ENCODE results near the gene TTLL10.

Gene TTLL10

DNA sequence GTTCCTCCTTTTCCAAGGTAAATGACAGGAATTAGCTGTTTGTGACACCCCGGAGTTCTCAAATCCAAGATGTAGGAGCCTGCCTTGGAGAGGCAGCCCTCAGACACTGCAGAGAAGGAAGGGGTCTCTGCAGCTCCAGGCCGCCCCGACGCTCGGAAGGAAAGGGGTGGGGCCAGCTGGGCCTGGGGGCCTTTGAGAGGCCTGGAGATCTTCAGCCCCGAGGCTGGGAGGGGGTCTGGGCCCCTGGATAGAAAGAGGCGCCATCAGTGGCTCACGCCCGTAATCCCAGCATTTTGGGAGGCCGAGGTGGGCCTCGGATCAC is 33.9 kb downstream of the TTLL10 start:
- no peak for DNase-seq

DNA sequence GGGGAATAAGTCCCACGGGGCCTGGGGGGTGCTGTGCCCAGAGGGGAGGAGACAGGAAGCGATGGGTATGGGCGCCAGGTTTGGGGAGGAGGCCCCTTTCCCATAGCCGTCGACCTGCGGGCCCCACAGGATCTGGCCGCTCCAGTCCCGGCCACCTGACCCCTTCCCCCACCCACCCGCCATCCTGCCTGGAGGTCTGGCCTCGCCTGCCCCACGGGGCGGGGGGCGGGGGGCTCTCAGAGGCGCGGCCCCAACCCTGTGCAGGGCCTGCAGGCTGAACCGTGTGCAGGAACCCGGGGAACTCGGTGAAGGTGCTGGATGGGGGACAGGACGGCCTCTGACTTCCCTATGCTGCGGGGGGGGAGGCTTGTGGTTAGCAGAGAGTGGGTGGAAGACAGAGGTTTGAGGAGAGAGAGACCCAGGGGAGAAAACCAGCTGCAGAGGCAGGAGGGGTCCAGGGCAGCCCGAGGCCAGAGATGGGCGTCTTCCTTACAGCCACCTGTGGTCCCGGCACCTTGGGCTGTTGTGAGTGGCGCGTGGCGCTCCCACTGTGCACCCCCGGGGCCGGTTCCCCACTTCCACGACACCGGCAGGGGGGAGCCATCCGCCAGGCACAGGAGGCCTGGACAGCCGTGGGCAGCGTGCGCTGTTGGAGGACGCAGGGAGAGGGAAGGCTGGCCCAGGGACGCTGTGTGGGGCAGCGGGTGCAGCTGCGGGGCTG is 35.2 kb downstream of the TTLL10 start:
- peak; percentile 16 to 41 for DNase-seq

DNA sequence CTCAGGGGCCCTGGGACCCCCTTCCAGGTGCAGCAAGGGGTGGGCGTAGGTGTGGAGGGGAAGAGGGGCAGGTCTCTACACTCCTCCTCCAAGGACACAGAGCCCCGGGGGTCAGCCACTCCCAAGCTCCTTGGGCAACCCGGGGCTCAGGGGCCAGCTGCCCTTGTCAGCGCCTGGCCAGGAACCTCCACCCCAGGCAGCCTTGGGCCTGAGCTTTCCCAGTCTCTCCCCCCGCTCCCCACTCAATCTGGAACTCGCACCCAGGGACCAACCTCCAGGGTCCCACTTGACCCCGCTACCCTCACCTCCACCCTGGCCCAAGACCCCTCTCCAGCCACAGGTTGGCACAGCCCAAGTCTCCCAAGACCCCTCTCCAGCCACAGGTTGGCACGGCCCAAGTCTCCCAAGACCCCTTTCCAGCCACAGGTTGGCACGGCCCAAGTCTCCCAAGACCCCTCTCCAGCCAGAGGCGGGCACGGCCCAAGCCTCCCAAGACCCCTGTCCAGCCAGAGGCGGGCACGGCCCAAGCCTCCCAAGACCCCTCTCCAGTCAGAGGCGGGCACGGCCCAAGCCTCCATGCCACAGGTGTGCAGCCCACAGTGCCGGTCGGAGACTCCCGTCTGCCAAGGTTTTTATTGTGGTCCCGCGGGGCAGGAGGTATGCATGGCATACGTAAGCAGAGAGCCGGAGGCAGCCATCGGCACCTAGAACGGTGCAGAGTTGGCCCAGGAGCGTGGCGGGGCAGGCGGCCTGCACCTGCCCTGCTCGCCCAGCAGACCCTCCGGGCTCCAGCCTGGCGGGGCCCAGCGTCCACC is 37.3 kb downstream of the TTLL10 start:
- no peak for DNase-seq

DNA sequence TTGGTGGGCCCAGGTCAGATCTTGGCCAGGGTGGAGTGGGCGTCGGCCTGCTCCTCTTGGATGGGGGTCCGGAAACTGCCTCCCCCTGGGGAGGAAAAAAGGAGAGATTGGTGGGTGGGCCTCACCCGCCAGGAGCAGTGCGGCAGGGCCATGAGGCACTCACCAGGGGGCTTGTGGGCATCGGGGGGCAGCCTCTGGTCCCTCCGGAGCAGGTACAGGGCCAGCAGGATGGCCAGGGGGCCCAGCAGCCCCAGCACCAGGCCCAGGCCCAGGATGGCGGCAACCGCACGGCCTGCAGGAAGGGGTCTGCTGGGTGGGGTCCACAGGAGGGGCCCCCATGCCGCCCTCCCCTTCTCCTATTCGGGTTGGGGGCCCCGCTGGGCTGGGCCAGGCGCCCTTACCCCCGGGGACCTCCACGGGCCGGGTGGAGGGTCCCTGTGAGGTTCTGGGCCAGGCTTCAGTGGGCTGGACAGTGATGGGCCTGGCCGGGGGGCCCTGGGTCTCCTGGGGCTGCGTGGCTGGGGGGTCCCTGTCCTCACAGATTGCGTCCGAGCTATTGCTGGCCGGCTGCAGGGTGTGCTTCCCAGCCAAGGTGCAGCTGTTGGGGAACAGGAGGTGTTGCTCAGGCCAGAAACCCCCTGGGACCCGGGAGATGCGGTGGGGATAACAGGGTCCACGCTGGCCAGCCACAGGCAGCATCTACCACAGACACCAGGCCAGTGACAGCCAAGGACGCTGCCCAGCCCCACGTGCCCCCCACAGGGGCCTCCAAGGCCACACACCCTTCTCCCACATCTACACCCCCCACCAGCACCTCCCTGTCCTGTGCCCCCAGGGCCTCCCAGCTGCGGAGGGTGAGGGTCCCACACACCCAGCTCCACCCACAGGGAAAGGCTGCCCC is 38.1 kb downstream of the TTLL10 start:
- no peak for DNase-seq

GRCh38 chr1:1212780-1213344 is 39.2 kb downstream of the TTLL10 start:
- peak in 1 of 2 donors; percentile 54 for DNase-seq

DNA sequence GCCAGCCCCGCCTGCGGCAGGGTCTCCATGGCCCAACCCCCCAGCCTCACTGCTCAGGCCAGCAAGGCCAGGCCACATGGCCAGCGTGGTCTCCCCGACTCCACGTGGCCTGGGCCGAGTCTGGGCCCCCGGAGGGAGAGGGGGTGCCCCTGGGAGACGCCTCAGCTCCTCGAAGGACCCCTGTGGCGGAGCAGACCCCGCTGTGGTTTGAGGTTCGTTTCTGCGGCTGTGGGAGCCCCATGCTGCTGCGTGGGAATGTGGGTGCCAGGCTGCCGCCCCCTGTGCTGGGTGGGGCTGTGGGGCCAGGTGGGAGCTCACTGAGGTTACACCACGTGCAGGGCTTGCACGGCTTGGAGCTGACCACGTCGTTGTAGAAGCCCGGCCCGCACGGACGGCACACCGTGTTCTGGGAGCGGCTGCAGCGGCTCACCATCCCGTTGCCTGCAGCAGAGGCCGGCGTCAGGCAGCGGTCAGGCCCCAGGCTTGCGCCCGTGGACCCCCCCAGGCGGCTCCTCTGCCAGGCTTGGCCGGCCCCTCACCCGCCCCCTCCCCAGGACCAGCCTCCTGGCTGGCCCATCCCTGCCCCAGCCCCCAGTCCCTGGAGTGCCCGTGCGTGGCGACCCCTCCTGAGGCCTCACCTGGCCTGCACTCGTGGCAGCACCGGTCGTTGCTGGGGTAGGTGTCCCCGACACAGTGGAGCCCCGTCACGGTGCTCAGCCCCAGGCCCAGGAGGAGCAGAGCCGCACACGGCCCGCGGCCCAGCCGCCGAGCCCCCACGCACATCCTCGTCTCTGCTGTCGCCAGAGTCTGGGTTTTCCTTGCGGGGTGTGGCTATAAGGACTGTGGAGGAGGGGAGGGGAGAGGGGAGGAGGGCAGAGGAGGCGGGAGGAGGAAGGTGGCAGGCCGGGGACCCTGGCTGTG is 39.9 kb downstream of the TTLL10 start, which contains the start of gene TNFRSF4:
Gene TNFRSF4 (minus strand): TSS at position 809 of the 921 bp plus-strand sequence. CDS start 26 bp downstream, at position 783.
- no peak for DNase-seq

DNA sequence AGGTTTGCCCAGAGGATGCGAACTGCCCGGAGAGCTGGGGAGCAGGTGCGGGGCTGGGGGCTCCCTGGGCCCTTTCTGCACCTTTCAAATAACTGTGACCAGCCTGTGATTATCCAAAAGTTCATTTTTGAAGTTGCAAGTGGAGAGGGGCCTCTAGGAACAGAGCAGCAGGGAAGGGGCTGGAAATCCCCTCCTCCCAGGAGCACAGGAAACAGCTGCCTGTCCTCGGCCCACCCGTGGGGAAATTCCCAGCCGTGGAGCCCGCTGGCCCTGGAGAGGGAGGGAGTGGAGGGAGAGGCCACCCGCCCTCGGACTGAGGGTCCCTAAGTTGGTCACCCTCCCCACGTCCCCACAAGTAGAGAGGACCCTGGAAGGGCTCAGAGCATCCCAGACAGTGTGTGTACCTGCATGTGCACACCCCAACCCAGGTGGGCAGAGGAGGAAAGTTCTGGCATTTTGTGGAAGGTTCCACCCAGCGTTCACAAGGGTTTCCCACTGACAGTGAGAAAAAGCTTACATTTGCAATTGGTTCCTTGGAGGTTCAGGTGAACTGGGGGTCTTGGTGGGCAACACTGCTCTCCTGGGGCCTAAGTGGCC is 41.5 kb downstream of the TTLL10 start:
- DNase-seq = no peak

DNA sequence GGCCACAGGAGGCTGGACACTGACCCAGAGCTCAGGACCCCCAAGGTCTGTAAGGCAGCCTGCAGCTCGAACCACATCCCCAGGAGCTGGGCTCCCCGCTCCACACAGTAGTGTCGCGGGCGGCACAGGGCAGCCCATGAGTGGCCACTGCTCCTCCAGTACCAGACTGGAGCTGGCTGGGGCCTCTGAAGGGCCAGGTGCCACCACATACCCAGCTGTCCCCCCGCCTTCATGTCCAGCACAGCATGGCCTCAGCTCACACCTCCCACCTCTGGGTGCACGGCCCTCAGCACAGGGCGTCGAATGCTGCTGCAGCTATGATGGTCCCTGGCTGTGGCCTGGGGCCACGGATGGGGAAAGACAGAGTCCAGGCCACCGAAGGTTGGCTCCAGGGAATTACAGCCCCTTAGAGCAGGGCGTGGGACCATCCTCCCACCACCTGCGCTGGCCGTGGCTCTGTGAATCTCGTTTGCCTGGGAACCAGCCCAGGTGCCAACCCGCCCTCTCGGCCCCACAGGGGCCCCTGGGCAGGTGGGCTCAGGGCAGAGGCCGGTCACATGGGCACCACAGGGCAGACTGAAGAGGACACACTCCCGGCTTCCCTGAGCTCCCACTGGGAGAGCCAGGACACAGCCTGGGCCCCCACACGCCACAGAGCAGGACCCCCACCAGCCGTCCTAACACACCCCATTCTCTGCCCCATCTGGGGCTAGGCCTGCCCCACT is 42.4 kb downstream of the TTLL10 start:
- no peak for DNase-seq

GRCh38 chr1:1216770-1217620 is 43.3 kb downstream of the TTLL10 start:
- no peak for DNase-seq

DNA sequence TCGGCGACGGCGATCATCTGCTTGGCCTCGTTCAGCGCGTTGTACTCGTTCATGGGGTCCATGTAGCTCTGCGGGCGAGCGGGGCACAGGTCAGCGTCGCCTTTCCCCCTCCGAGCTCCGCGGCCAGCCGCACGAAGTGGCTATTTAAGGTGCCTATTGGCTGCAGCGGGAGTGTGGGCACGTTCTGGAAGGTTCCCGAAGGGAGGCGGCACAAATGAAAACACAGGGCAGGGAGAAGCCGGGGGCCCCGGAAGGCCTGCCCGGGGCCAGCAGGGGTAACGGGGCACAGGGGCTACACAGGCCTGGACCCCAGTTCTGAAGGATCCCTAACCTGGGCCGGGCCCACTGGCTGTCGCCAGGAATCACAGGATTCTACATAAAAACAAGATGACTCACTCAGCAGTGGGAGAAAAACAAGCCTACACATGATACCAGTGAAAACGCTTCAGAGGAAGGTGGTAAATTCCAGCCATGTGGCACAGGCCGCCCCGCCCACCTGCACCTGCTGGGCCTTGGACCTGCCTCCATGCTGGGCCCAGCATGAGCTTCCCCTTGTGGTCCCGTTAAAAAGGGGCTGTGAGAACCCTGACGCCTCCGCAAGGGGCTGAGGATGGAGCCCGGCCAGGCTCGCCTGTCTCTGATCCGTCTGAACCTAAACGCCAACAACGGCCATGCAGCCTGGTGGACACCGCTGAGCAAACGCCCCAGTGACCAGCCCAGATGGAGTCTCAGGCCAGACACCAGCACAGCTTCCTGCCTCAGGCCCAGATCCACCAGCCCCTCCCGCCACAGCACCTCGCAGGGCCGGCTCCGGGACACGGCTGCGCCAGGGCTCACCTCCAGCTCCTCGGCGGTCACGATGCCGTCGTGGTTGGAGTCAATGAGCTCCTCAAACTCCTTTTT is 44.2 kb downstream of the TTLL10 start:
- DNase-seq = no peak

DNA sequence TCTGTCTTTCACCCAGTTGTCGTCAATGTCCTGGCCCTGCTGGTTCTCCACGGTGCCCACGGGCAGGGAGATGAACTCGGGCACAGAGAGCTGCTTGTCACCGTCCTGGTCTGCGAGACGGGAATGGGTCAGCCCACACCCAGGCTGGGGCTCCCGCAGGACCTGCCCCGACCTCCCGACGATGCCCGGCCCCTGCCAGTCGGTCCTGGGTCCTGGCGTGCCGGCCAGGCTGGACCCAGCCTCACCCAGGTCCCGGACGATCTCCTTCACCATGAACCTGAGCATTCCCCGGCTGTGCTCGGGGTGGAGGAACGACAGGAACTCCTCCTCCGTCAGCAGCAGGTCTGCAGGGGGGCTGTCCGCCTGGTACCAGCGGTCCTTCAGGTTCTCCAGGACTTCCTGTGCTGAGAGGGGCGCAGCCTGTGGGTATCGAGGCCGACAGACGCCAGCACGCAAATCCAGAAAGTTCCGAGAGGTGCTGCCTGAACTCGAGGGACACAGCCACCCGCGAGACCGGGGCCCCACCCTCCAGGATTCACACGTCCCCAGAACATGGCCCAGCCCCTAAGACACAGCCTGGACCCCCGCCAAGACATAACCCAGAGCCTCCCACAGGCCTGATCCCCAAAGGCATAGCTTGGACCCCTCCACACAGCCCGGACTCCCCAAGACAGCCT is 45.0 kb downstream of the TTLL10 start:
- no peak for DNase-seq

GRCh38 chr1:1219341-1219740 is 45.7 kb downstream of the TTLL10 start:
- DNase-seq = no peak

GRCh38 chr1:1220197-1220596 is 46.5 kb downstream of the TTLL10 start:
- DNase-seq = no peak

DNA sequence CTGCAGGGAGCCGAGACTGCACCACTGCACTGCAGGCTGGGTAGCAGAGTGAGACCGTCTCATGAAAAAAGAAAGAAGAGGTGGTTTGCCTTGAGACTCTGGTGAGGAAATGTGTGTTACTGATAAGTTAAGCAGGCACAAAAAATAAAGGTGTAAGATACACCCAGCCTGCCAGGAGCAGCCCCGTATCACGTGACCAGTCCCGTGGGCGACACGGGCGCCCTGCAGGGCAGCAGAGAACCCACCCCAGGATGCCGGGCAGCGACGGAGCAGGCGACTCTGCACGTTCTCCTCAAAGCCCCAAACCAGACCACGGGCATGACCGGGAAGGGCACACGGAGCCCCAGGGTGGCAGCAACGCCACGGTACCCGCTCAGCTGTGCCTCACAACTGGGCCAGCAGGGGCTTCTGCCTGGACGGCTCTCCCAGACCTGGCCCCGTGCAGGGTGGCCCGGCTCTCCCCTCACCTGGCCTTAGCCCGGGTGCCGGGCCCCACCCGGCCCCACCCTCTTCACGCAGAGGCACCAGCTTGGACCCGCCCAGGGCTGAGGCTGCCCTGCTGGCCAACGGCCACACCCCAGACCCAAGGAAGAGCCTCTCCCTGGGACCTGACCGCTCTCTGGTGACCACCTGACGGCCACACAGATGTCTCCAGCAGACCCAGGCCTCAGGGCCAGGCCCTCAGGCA is 48.4 kb downstream of the TTLL10 start:
- DNase-seq = no peak

GRCh38 chr1:1222575-1223225 is 49.0 kb downstream of the TTLL10 start:
- no peak for DNase-seq

GRCh38 chr1:1223321-1223720 is 49.6 kb downstream of the TTLL10 start:
- DNase-seq = no peak

DNA sequence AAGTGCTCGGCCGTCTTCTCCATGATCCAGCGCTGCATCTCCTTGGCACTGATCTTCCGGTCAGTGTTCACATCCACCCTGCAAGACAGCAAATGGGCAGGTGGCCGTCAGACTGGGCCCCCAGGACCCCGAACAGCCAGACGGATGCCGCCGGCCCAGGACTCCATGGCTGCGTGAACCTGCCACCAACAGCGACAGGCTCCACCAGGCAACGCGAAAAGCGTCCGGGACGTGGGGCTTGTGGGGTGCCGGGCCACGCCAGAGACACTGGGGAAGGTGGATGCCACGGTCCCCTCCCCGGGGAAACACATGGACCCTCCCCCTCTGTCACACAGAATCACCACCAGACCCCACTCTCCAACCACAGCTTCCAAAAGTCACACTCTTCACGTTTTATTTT is 50.2 kb downstream of the TTLL10 start:
- DNase-seq = no peak
